ENCODE measurements around the gene POLN.

GRCh38 chr4:2264481-2265041 is 22.6 kb upstream of the POLN start:
- TF ChIP-seq, protein P1, sequence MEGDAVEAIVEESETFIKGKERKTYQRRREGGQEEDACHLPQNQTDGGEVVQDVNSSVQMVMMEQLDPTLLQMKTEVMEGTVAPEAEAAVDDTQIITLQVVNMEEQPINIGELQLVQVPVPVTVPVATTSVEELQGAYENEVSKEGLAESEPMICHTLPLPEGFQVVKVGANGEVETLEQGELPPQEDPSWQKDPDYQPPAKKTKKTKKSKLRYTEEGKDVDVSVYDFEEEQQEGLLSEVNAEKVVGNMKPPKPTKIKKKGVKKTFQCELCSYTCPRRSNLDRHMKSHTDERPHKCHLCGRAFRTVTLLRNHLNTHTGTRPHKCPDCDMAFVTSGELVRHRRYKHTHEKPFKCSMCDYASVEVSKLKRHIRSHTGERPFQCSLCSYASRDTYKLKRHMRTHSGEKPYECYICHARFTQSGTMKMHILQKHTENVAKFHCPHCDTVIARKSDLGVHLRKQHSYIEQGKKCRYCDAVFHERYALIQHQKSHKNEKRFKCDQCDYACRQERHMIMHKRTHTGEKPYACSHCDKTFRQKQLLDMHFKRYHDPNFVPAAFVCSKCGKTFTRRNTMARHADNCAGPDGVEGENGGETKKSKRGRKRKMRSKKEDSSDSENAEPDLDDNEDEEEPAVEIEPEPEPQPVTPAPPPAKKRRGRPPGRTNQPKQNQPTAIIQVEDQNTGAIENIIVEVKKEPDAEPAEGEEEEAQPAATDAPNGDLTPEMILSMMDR (optimal IDR thresholded peaks at IDR 0.05 in 1 of 3, IDR thresholded peaks at IDR 0.05 in 1 of 3, conservative IDR thresholded peaks at IDR 0.05 in 1 of 3; ENCODE audit: extremely low read depth in 1 of 3, insufficient read depth in 2 of 3, low read length in 3 of 3), result no peak
- no peak for TF ChIP-seq EZH2 (IDR thresholded peaks at IDR 0.05; ENCODE audit: low read length)

All from keratinocyte (primary cell).